LHCN-M2 (cell line): ENCODE data around the gene CRACR2A. TPM values are rescaled to one million over a fixed set of nuclear protein-coding genes. Genes with fewer than 3 reads are reported as not detected.

ENCODE experiments used
- DNase-seq: peaks from one replicate; pipeline ENCODE4 v3.0.0-alpha.2; 2012; ENCODE audit warnings: low read depth
- total RNA-seq: library from RNA; depleted of rRNA; stranded (reverse); fragments of >200 nt; gene quantifications from 2 replicates; pipeline ENCODE4 v1.2.3, GENCODE V29; 2014; rRNA removed

Gene CRACR2A
- total RNA-seq, 1 experiment from 2014 or later: 7.0 TPM

DNA sequence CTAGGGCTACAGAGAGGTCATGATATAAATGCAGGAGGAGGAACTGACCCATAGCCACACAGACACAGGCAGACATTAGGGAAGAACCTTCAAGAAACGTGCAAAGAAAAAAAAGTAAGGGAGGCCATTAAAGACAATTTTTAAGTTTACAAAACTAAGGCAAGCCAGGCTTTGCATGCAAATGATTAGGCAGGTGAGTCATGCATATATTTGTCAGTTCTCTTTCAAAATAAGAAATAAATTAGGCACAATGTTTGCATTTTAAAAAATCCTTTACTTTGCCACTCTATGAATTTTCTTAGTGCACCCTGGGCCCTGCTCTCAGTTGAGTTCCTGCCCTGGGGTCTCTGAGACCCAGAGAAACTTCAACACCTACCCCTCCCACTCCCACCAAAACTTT lies 186.9 kb downstream of the CRACR2A start:
- DNase-seq: no peak

Other genes with a start within 250 kb of the CRACR2A start
- 2.6 and 3.8 TPM in 2 replicates for gene PARP11, start 120.3 kb upstream of the CRACR2A start, total RNA-seq